LHCN-M2 (cell line): Measurements from ENCODE around the gene CD2. TPM values are rescaled to one million over a fixed set of nuclear protein-coding genes. Genes with fewer than 3 reads are reported as not detected.
"Not testable (repeated sequence)": the region's sequence is repeated elsewhere in the genome, so short reads cannot be mapped to it uniquely, and the experiment has no call there.

Source experiments
- DNase-seq: peaks from one replicate; pipeline ENCODE4 v3.0.0-alpha.2; 2012; ENCODE audit warnings: low read depth
- total RNA-seq: library from RNA; depleted of rRNA; stranded (reverse); fragments of >200 nt; gene quantifications from 2 replicates; pipeline ENCODE4 v1.2.3, GENCODE V29; 2014

CD2 gene
- total RNA-seq, 1 experiment from 2014 or later, result not detected

- DNase-seq, result not testable (repeated sequence)
These were observed 4.2 kb downstream of the CD2 start for GRCh38 chr1:116758456-116758815.

- DNase-seq, result no peak
These were observed 5.4 kb downstream of the CD2 start for GRCh38 chr1:116759636-116760035.

- DNase-seq, result no peak
These were observed 6.3 kb downstream of the CD2 start for GRCh38 chr1:116760487-116760886.

GRCh38 chr1:116760996-116761665 lies 6.9 kb downstream of the CD2 start:
- DNase-seq, result no peak

- DNase-seq, result no peak
These were observed 8.1 kb downstream of the CD2 start for GRCh38 chr1:116762281-116762680.

GRCh38 chr1:116762781-116763115 lies 8.5 kb downstream of the CD2 start:
- DNase-seq, result no peak

GRCh38 chr1:116763116-116763786 lies 9.0 kb downstream of the CD2 start:
- DNase-seq, result no peak

GRCh38 chr1:116763787-116764465 lies 9.7 kb downstream of the CD2 start:
- DNase-seq, result peak; percentile 15

GRCh38 chr1:116764466-116764898 lies 10.3 kb downstream of the CD2 start:
- DNase-seq, result no peak

- no peak for DNase-seq
These were observed 11.0 kb downstream of the CD2 start for GRCh38 chr1:116764906-116765862.

GRCh38 chr1:116765962-116766361 lies 11.7 kb downstream of the CD2 start:
- DNase-seq, result no peak

GRCh38 chr1:116766616-116767469 lies 12.6 kb downstream of the CD2 start:
- DNase-seq, result no peak

GRCh38 chr1:116767782-116768382 lies 13.7 kb downstream of the CD2 start:
- no peak for DNase-seq

- DNase-seq, result no peak
These were observed 14.3 kb downstream of the CD2 start for GRCh38 chr1:116768416-116769103.

- DNase-seq, result no peak
These were observed 14.8 kb downstream of the CD2 start for GRCh38 chr1:116769104-116769452.

- DNase-seq, result peak; percentile 51
These were observed 15.3 kb downstream of the CD2 start for GRCh38 chr1:116769561-116769977.

GRCh38 chr1:116769994-116770393 lies 15.8 kb downstream of the CD2 start:
- DNase-seq, result no peak

- DNase-seq, result no peak
These were observed 16.4 kb downstream of the CD2 start for GRCh38 chr1:116770625-116771024.

- DNase-seq, result no peak
These were observed 17.9 kb downstream of the CD2 start for GRCh38 chr1:116771997-116772647.
